Thymus (tissue), 11 donors: ENCODE measurements around the gene ZNF548. TPM values are rescaled to one million over a fixed set of nuclear protein-coding genes. Genes with fewer than 3 reads are reported as not detected.

ENCODE experiments used
- DNase-seq, 9 donors: peaks; one replicate each; pipeline ENCODE4 v3.0.0-alpha.2; 2013; ENCODE audit warnings: low spot score in 9 of 9, low read depth in 6 of 9, missing footprints in 1 of 9
- H3K27ac ChIP-seq, 2 donors: one replicate each; pipeline ENCODE4 v1.5.1; 2013; ENCODE audit warnings: control low read depth in 1 of 2, low read depth in 1 of 2, low read length in 1 of 2, mild to moderate bottlenecking in 1 of 2, moderate library complexity in 1 of 2
- H3K27me3 ChIP-seq, 2 donors: one replicate each; pipeline ENCODE4 v1.5.1; 2013; ENCODE audit warnings: low read length in 1 of 2; ENCODE audit not compliant: control insufficient read depth in 2 of 2, insufficient read depth in 1 of 2
- H3K36me3 ChIP-seq, 2 donors: one replicate each; pipeline ENCODE4 v1.5.1; 2013; ENCODE audit warnings: low read length in 1 of 2, mild to moderate bottlenecking in 1 of 2, moderate library complexity in 1 of 2; ENCODE audit not compliant: control insufficient read depth in 2 of 2, insufficient read depth in 2 of 2
- H3K4me1 ChIP-seq, 2 donors: one replicate each; pipeline ENCODE4 v1.5.1; 2013; ENCODE audit warnings: low read length in 2 of 2; ENCODE audit not compliant: control insufficient read depth in 2 of 2, insufficient read depth in 2 of 2
- H3K4me3 ChIP-seq, 2 donors: one replicate each; pipeline ENCODE4 v1.5.1; 2013; ENCODE audit warnings: low read length in 2 of 2, control low read depth in 1 of 2, mild to moderate bottlenecking in 1 of 2
- H3K9me3 ChIP-seq, 2 donors: one replicate each; pipeline ENCODE4 v1.5.1; 2013; ENCODE audit warnings: low read length in 1 of 2, mild to moderate bottlenecking in 1 of 2; ENCODE audit not compliant: control insufficient read depth in 2 of 2, insufficient read depth in 1 of 2
- WGBS: extraction: QIAGEN DNeasy Blood & Tissue Kit; methylation state at CpG from one replicate; pipeline ENCODE4 v1.1.7; 2013; 5-methylcytosine and 5-hydroxymethylcytosine counted together
- polyA plus RNA-seq: library from polyadenylated mRNA; stranded (reverse); fragments of 200-250 nt; gene quantifications from one replicate; pipeline ENCODE4 v1.2.3, GENCODE V29; 2013
- total RNA-seq: library from RNA; stranded (reverse); fragments of 120-200 nt; gene quantifications from one replicate; pipeline ENCODE4 v1.2.4, GENCODE V29; 2013
- donor health status: healthy.

Gene ZNF548
- total and polyA plus RNA-seq, 2 donors, result 14.7 to 26.4 TPM

DNA sequence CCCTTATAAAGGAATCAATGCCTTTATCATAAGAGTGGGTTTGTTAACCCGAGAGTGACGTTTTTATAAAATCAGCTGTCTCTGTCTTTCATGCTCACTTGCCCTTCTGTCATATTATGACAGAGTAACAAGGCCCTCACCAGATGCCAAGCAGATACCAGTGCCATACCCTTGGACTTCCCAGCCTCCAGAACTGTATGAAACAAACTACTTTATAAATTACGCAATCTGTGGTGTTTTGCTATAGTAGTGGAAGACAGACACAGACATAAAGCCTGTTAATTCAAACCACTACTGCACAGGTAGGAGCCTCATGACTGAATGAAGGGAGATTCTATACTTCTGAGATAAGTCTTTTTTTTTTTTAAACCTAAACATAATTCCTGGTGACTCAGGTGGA lies 62.7 kb downstream of the ZNF548 start:
- 95% methylated on average over 3 of the region's 3 CpGs for WGBS

More for the DNA sequence above, 62.7 kb downstream of the ZNF548 start:
- no peaks in the 10 kb centered on the region for H3K4me1 ChIP-seq
- H3K27ac ChIP-seq, result no peak overlapping the region
- no peaks in the 10 kb centered on the region for H3K36me3 ChIP-seq
- no peaks in the 10 kb centered on the region for H3K27me3 ChIP-seq
- H3K4me3 ChIP-seq, result no peak overlapping the region
- no peak for DNase-seq
- peaks cover 1 to 8% of the 10 kb centered on the region in 2 donors for H3K9me3 ChIP-seq

Other genes starting within 250 kb of the ZNF548 start
- not detected for gene ZIM3, start 244.7 kb upstream of the ZNF548 start, total RNA-seq
- gene ZIM3, start 244.7 kb upstream of the ZNF548 start, polyA plus RNA-seq, result not detected
- 0.05 TPM for gene DUXA, start 222.4 kb upstream of the ZNF548 start, total RNA-seq
- 0.05 TPM for gene DUXA, start 222.4 kb upstream of the ZNF548 start, polyA plus RNA-seq
- gene ZNF264, start 198.4 kb upstream of the ZNF548 start, total RNA-seq, result 27.8 TPM
- gene ZNF264, start 198.4 kb upstream of the ZNF548 start, polyA plus RNA-seq, result 6.3 TPM
- 1.5 TPM for gene AURKC, start 158.8 kb upstream of the ZNF548 start, total RNA-seq
- 4.5 TPM for gene AURKC, start 158.8 kb upstream of the ZNF548 start, polyA plus RNA-seq
- gene ZNF805, start 149.2 kb upstream of the ZNF548 start, total RNA-seq, result 11.1 TPM
- 1.3 TPM for gene ZNF805, start 149.2 kb upstream of the ZNF548 start, polyA plus RNA-seq
- gene ZNF460, start 109.4 kb upstream of the ZNF548 start, total RNA-seq, result 20.7 TPM
- gene ZNF460, start 109.4 kb upstream of the ZNF548 start, polyA plus RNA-seq, result 1.4 TPM
- gene ZNF543, start 69.4 kb upstream of the ZNF548 start, total RNA-seq, result 10.3 TPM
- 3.9 TPM for gene ZNF543, start 69.4 kb upstream of the ZNF548 start, polyA plus RNA-seq
- gene ZNF304, start 38.6 kb upstream of the ZNF548 start, total RNA-seq, result 10.7 TPM
- gene ZNF304, start 38.6 kb upstream of the ZNF548 start, polyA plus RNA-seq, result 7.9 TPM
- gene TRAPPC2B, start 26.3 kb upstream of the ZNF548 start, total RNA-seq, result 23.7 TPM
- gene TRAPPC2B, start 26.3 kb upstream of the ZNF548 start, polyA plus RNA-seq, result 42.2 TPM
- gene ZNF547, start 26.3 kb upstream of the ZNF548 start, total RNA-seq, result 4.3 TPM
- gene ZNF547, start 26.3 kb upstream of the ZNF548 start, polyA plus RNA-seq, result 7.2 TPM
- 10.4 TPM for gene ZNF17, start 21.3 kb downstream of the ZNF548 start, total RNA-seq
- 5.3 TPM for gene ZNF17, start 21.3 kb downstream of the ZNF548 start, polyA plus RNA-seq
- 11.2 TPM for gene ZNF749, start 45.5 kb downstream of the ZNF548 start, total RNA-seq
- 8.5 TPM for gene ZNF749, start 45.5 kb downstream of the ZNF548 start, polyA plus RNA-seq
- 0.42 TPM for gene VN1R1, start 67.3 kb downstream of the ZNF548 start, total RNA-seq
- gene VN1R1, start 67.3 kb downstream of the ZNF548 start, polyA plus RNA-seq, result 0.48 TPM
- gene ZNF772, start 87.7 kb downstream of the ZNF548 start, total RNA-seq, result 17.0 TPM
- gene ZNF772, start 87.7 kb downstream of the ZNF548 start, polyA plus RNA-seq, result 3.6 TPM
- gene ZNF419, start 97.9 kb downstream of the ZNF548 start, total RNA-seq, result 10.7 TPM
- gene ZNF419, start 97.9 kb downstream of the ZNF548 start, polyA plus RNA-seq, result 12.2 TPM
- 9.6 TPM for gene ZNF773, start 110.1 kb downstream of the ZNF548 start, total RNA-seq
- 7.0 TPM for gene ZNF773, start 110.1 kb downstream of the ZNF548 start, polyA plus RNA-seq
- gene ZNF549, start 137.5 kb downstream of the ZNF548 start, total RNA-seq, result 7.0 TPM
- 6.3 TPM for gene ZNF549, start 137.5 kb downstream of the ZNF548 start, polyA plus RNA-seq
- gene ZNF550, start 170.0 kb downstream of the ZNF548 start, total RNA-seq, result 11.8 TPM
- 8.0 TPM for gene ZNF550, start 170.0 kb downstream of the ZNF548 start, polyA plus RNA-seq
- 7.1 TPM for gene ZNF416, start 189.1 kb downstream of the ZNF548 start, total RNA-seq
- 4.4 TPM for gene ZNF416, start 189.1 kb downstream of the ZNF548 start, polyA plus RNA-seq
- gene ZIK1, start 194.3 kb downstream of the ZNF548 start, total RNA-seq, result 12.2 TPM
- gene ZIK1, start 194.3 kb downstream of the ZNF548 start, polyA plus RNA-seq, result 6.0 TPM
- 6.2 TPM for gene ZNF530, start 210.0 kb downstream of the ZNF548 start, total RNA-seq
- 3.9 TPM for gene ZNF530, start 210.0 kb downstream of the ZNF548 start, polyA plus RNA-seq
- gene ZNF134, start 224.4 kb downstream of the ZNF548 start, total RNA-seq, result 18.8 TPM
- 9.0 TPM for gene ZNF134, start 224.4 kb downstream of the ZNF548 start, polyA plus RNA-seq
- 18.2 TPM for gene ZNF211, start 243.3 kb downstream of the ZNF548 start, total RNA-seq
- gene ZNF211, start 243.3 kb downstream of the ZNF548 start, polyA plus RNA-seq, result 24.6 TPM